HCT116 (cell line): ENCODE results near the gene CNTROB. TPM values are rescaled to one million over a fixed set of nuclear protein-coding genes. Genes with fewer than 3 reads are reported as not detected.

Experiments used
- ATAC-seq: fragments of 200-7000 bp; cut with Tn5 transposase; 2 replicates; pipeline ENCODE4 v1.9.1; 2020; ENCODE audit warnings: mild to moderate bottlenecking, moderate library complexity
- BruUV-seq: library from RNA; stranded (reverse); fragments of 400-500 nt; replicated peaks from 2 replicates; lab custom pipeline; 2021; lab: Mats Ljungman, UMichigan
- CTCF ChIA-PET: fragments of 300-600 bp; sonication (Branson Sonifier 250); formaldehyde crosslinking; loops from one replicate; lab custom pipeline; 2021; ENCODE audit warnings: antibody characterized with exemption; lab: Charles Lee
- POLR2A ChIA-PET: fragments of 300-600, 350-600 bp; sonication (Branson Sonifier 250); formaldehyde crosslinking; loops from one replicate; lab custom pipeline; 2021; ENCODE audit warnings: antibody characterized with exemption; lab: Charles Lee
- RAD21 ChIA-PET, 2 experiments: fragments of 300-600 bp; sonication (Branson Sonifier 250); formaldehyde crosslinking; loops; one replicate each; lab custom pipeline; 2023; ENCODE audit warnings: low total read pairs in 2 of 2; ENCODE audit not compliant: uncharacterized antibody in 2 of 2, unreplicated experiment in 2 of 2, low non-redundant PET in 1 of 2; lab: Charles Lee
- DNase-seq: peaks from one replicate; pipeline ENCODE4 v3.0.0-alpha.2; 2010; ENCODE audit warnings: low read depth, low spot score
- H2AFZ ChIP-seq: fragments of 200-600 bp; shearing (Covaris generic), sonication (generic); 2 replicates; pipeline ENCODE4 v1.6.1; 2017; ENCODE audit warnings: low read depth, mixed run types, mixed read lengths, antibody characterized with exemption, low read length; ENCODE audit not compliant: poor library complexity, severe bottlenecking
- H3K27ac ChIP-seq: 2 replicates; pipeline ENCODE4 v1.5.1; 2012; ENCODE audit warnings: low read depth, low read length
- H3K27me3 ChIP-seq: fragments of 200-600 bp; sonication (generic); 2 replicates; pipeline ENCODE4 v1.6.1; 2016; ENCODE audit warnings: mixed run types, low read length, mixed read lengths; ENCODE audit not compliant: insufficient read depth
- H3K36me3 ChIP-seq, 2 experiments: fragments of 200-500 bp in 1 of 2; fragments of 200-600 bp in 1 of 2; sonication (Bioruptor generic) in 1 of 2; sonication (generic) in 1 of 2; 2 replicates each; pipeline versions ENCODE4 v1.5.1 to v1.6.1; 2014 to 2016; ENCODE audit warnings: low read length in 2 of 2, inconsistent platforms in 1 of 2, mixed read lengths in 1 of 2, mixed run types in 1 of 2; ENCODE audit not compliant: insufficient read depth in 2 of 2, control insufficient read depth in 1 of 2
- H3K4me1 ChIP-seq, 2 experiments: fragments of 200-600 bp in 1 of 2; sonication (generic) in 1 of 2; 2 replicates each; pipeline versions ENCODE4 v1.5.1 to v1.6.1; 2012 to 2017; ENCODE audit warnings: low read length in 2 of 2, inconsistent platforms in 1 of 2, mild to moderate bottlenecking in 1 of 2, mixed read lengths in 1 of 2, mixed run types in 1 of 2, moderate library complexity in 1 of 2; ENCODE audit not compliant: insufficient read depth in 2 of 2, control insufficient read depth in 1 of 2
- H3K4me2 ChIP-seq: fragments of 200-600 bp; sonication (generic); 2 replicates; pipeline ENCODE4 v1.6.1; 2017; ENCODE audit warnings: mixed run types, low read length, mixed read lengths
- H3K4me3 ChIP-seq, 2 experiments: fragments of 200-600 bp in 1 of 2; sonication (generic) in 1 of 2; replicated peaks in 1 of 2; 2 replicates each; pipeline ENCODE4 v1.5.1; 2011 to 2016; ENCODE audit warnings: low read length in 2 of 2, control low read depth in 1 of 2, low read depth in 1 of 2, mild to moderate bottlenecking in 1 of 2, mixed read lengths in 1 of 2, mixed run types in 1 of 2
- H3K79me2 ChIP-seq: fragments of 200-600 bp; sonication (generic); 2 replicates; pipeline ENCODE4 v1.6.1; 2017; ENCODE audit warnings: mild to moderate bottlenecking, mixed run types, low read length, moderate library complexity, mixed read lengths; ENCODE audit not compliant: insufficient read depth
- H3K9ac ChIP-seq: fragments of 200-600 bp; sonication (generic); 2 replicates; pipeline ENCODE4 v1.6.1; 2016; ENCODE audit warnings: low read length, mixed read lengths
- H3K9me2 ChIP-seq: fragments of 200-600 bp; sonication (generic), shearing (Covaris generic); 2 replicates; pipeline ENCODE4 v1.6.1; 2017; ENCODE audit warnings: mixed run types, mild to moderate bottlenecking, moderate library complexity; ENCODE audit not compliant: insufficient read depth
- H3K9me3 ChIP-seq, 2 experiments: fragments of 200-500 bp in 1 of 2; fragments of 200-600 bp in 1 of 2; sonication (Bioruptor generic) in 1 of 2; sonication (generic) in 1 of 2; 2 replicates each; pipeline ENCODE4 v1.6.1; 2014 to 2017; ENCODE audit warnings: low read length in 2 of 2, mixed read lengths in 2 of 2, inconsistent platforms in 1 of 2, low read depth in 1 of 2, mild to moderate bottlenecking in 1 of 2, mixed run types in 1 of 2, moderate library complexity in 1 of 2; ENCODE audit not compliant: control insufficient read depth in 1 of 2, insufficient read depth in 1 of 2
- H4K20me1 ChIP-seq: fragments of 200-600 bp; sonication (generic), shearing (Covaris generic); 2 replicates; pipeline ENCODE4 v1.6.1; 2017; ENCODE audit warnings: mixed run types, mild to moderate bottlenecking, moderate library complexity; ENCODE audit not compliant: insufficient read depth
- CBX3 ChIP-seq: IDR thresholded peaks from 2 replicates; pipeline ENCODE4 v1.6.1; 2012; ENCODE audit warnings: low read depth
- CEBPB ChIP-seq: IDR thresholded peaks from 2 replicates; pipeline ENCODE4 v1.6.1; 2012; ENCODE audit warnings: low read depth
- EGR1 ChIP-seq: IDR thresholded peaks from 2 replicates; pipeline ENCODE4 v1.6.1; 2012; ENCODE audit warnings: low read depth
- ELF1 ChIP-seq: IDR thresholded peaks from 2 replicates; pipeline ENCODE4 v1.6.1; 2012; ENCODE audit warnings: low read depth, borderline replicate concordance
- EZH2 ChIP-seq: fragments of 200-600 bp; sonication (generic); IDR thresholded peaks from 2 replicates; pipeline ENCODE4 v1.6.1; 2017; ENCODE audit warnings: antibody characterized with exemption, mixed run types
- JUND ChIP-seq: IDR thresholded peaks from 2 replicates; pipeline ENCODE4 v1.6.1; 2012
- POLR2A ChIP-seq: IDR thresholded peaks from 2 replicates; pipeline ENCODE4 v1.7.0; 2011; ENCODE audit warnings: borderline replicate concordance; ENCODE audit not compliant: insufficient read depth, insufficient read length; ENCODE audit errors: extremely low read depth
- RAD21 ChIP-seq: IDR thresholded peaks from 2 replicates; pipeline ENCODE4 v1.6.1; 2012; ENCODE audit warnings: low read depth, mild to moderate bottlenecking
- SIN3A ChIP-seq: IDR thresholded peaks from 2 replicates; pipeline ENCODE4 v1.6.1; 2012; ENCODE audit warnings: low read depth
- TCF7L2 ChIP-seq: IDR thresholded peaks from 2 replicates; pipeline ENCODE4 v1.7.0; 2011; ENCODE audit warnings: borderline replicate concordance, inconsistent platforms; ENCODE audit not compliant: insufficient read depth, insufficient read length; ENCODE audit errors: extremely low read depth
- YY1 ChIP-seq: IDR thresholded peaks from 2 replicates; pipeline ENCODE4 v1.6.1; 2011; ENCODE audit warnings: low read length, low read depth, moderate library complexity, mild to moderate bottlenecking; ENCODE audit not compliant: insufficient replicate concordance; ENCODE audit errors: extremely low read depth
- ZBTB33 ChIP-seq: IDR thresholded peaks from 2 replicates; pipeline ENCODE4 v1.6.1; 2011; ENCODE audit warnings: mild to moderate bottlenecking, low read length, moderate library complexity; ENCODE audit not compliant: insufficient replicate concordance; ENCODE audit errors: extremely low read depth
- intact Hi-C: fragments of 100-400 bp; cut with micrococcal nuclease; formaldehyde crosslinking; loops from 2 replicates; pipeline ENCODE4 v1.10.0; 2022
- total RNA-seq: library from RNA; stranded (reverse); gene quantifications from one replicate; pipeline ENCODE4 v1.2.1, GENCODE V29; 2021; ENCODE audit not compliant: unreplicated experiment
- TF ChIP-seq, protein P1 (sequence below): IDR thresholded peaks from 2 replicates; pipeline ENCODE4 v1.6.1; 2012

CNTROB gene
- total RNA-seq, 1 experiment from 2014 or later: 54.6 TPM

DNA sequence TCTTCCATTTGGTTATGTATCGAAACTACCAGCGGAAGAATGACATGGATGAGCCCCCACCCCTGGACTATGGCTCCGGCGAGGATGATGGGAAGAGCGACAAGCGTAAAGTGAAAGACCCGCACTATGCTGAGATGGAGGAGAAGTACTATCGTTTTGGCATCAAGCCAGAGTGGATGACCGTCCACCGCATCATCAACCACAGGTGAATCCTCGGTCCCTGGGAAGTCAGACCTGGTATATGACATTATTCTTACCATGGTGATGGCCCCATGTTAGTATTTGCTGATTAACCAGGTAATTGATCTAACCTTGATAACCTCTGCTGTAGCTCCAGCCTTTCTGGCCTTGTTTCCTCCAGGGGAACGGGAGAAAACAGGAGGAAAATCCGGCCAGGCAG is 34.9 kb upstream of the CNTROB start:
- no peaks in the 10 kb centered on the region for H3K27me3 ChIP-seq
- H3K79me2 ChIP-seq: no peaks in the 10 kb centered on the region
- H3K4me2 ChIP-seq: no peak overlapping the region
- no peak overlapping the region for H3K4me3 ChIP-seq
- no peak overlapping the region for H2AFZ ChIP-seq
- DNase-seq (no peak), ATAC-seq (no peak)
- no peaks in the 10 kb centered on the region for H3K9me2 ChIP-seq
- no peaks in the 10 kb centered on the region for H4K20me1 ChIP-seq
- no peaks in the 10 kb centered on the region for H3K9me3 ChIP-seq
- H3K36me3 ChIP-seq: peaks cover 31 to 46% of the 10 kb centered on the region in 2 experiments; a peak in 3 of 4 replicates
- no peak overlapping the region for H3K27ac ChIP-seq
- POLR2A ChIA-PET: no interaction called here
- intact Hi-C loops: loop anchor here (1.0 to 5.0 kb wide), 2 partner anchors 35 to 75 kb away; no protein-coding TSS in a partner anchor
- H3K4me1 ChIP-seq: no peaks in the 10 kb centered on the region; a peak in 1 of 4 replicates
- TF ChIP-seq SIN3A (no peak), YY1 (no peak), EZH2 (no peak), ELF1 (no peak), TCF7L2 (no peak), JUND (no peak), RAD21 (no peak), ZBTB33 (no peak), CEBPB (no peak), EGR1 (no peak), POLR2A (no peak), CBX3 (no peak)
- TF ChIP-seq, protein P1, sequence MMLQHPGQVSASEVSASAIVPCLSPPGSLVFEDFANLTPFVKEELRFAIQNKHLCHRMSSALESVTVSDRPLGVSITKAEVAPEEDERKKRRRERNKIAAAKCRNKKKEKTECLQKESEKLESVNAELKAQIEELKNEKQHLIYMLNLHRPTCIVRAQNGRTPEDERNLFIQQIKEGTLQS: no peak
- RAD21 ChIA-PET: no interaction called here
- H3K9ac ChIP-seq: no peak overlapping the region
- no TSS peak for BruUV-seq
- CTCF ChIA-PET: interaction anchor here (0.7 kb wide), 1 partner anchor 63 kb away, joined by 3 read pairs; the partner anchor contains the start of gene KDM6B
